HG02870 (cell line): Measurements from ENCODE around the gene USH1C.

Experiments used
- ATAC-seq: cut with Tn5 transposase; IDR thresholded peaks from one replicate; pipeline ENCODE4 v1.9.1; 2021; ENCODE audit warnings: mild to moderate bottlenecking, moderate library complexity; ENCODE audit not compliant: unreplicated experiment

Gene USH1C

DNA sequence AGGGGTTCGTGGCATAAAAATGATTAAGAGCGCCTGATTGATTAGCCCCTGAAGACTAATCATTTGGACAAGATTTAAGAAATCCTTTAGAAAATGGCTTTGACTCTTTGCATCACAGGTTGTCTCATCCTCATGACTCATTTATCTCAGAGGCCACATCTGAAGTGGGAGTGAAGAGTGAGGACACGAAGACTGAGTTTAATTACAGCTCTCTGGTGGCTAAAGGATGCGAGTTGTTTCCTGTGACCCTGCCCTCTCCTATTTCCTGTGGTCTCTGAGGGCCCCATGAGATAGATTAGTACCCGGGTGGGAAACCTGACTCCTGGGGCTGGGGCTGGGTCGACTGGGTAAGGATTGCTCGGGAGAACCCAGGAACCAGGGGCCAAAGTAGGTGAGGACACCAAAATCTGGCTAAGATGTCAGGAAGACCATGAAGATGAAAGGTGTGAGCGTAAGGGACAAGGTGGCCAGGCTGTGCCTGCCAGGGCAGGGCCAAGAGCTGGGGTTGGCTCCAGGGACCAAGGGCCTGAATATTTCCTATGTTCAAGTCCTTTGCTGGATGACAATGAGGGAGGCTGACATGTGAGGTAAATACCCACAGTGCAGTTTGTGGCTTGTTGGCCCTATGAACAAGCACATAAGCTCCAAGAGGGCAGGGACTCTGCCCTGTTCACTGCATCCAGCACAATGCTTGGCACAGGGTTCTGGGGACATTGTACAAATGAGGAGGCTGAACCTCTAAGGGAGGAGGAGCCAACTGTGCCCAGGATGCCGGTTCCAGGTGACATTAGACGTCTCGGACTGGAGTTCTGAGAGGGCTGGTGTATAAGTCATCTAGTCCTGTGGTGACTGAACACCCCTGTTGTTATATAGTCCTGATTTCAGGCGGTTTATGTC, 6.5 kb upstream of the USH1C start:
- ATAC-seq = no peak

DNA sequence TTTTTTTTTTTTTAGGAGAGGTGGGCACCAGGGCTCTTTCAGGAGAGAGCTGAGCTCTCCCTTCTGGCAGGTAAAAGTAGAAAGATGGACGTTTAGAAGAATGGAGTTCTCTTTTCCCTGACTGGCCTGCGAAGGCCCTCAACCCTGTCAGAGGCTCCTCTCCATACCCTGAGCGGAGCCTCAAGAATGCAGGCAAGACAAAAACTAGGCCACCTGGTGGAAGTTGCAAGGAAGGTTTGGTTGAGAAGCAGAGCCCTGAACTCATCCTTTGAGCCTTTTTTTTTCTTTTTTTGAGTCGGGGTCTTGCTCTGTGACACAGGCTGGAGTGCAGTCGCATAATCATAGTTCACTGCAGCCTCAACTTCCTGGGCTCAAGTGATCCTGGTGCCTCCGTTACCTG, 4.2 kb upstream of the USH1C start:
- ATAC-seq = no peak

DNA sequence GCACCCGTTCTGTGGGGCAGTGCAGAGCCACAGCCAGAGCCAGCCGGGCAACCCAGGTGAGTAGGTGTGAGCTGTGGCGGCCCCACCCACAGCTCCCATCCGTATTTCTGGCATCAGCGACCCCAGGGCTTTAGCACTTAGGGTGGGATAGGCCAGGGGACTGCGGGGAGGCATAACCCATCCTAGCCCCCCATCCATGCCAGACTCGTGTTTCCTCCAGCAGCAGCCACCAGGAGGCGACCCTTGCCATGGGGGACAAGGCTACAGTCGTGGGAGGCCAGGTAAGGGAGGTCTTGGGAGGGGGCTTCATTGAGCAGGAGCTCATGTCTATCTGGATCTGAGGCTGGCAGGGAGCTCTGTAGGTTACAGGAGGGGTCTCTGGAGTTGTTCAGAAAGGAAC, 3.7 kb upstream of the USH1C start:
- no peak for ATAC-seq

DNA sequence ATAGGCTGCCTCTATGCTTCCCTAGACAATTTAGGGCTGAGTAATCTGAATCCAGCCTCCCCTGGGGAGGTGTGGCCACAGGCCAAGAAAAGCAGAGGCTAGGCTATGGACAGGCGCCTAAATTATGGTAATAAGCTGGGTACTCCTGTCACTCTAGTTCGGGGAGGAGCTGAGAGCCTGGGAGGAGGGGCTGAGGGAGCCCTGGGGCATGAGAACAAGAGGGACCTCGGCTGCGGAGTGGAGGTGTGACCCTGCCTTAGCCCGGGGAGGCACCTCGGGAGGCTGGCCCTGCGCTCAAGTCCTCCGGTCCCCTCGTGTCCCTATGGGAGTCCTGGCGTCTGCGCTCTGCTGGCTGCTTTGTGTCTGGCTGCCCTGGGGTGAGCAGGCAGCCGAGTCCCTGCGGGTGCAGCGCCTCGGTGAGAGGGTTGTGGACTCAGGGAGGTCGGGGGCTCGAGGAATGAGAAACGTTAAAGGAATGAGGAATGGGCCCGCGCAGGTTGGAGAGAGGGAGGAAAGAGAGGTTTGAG, 2.9 kb upstream of the USH1C start, which contains the start of gene OTOG:
Gene OTOG (plus strand): TSS at position 209 of the 527 bp plus-strand sequence. CDS start 114 bp downstream, at position 323.
- ATAC-seq = no peak

DNA sequence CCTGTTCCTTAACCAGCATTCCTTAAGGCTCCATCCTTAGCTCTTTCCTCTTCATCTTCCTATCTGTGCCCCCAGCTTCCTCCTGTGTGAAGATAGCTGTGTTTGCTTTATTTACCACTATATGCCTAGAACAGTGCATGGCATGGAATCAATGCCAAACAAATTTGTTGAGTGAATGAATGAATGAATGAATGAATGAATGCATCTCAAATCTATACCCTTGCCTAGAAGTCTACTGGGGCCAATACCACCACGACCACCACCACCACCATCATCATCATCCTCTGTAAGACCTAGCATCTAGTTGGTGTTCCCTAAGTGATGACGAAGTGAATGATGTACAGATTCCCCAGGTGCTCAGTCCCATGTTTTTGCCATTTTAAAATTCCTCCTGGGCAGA, 2.0 kb upstream of the USH1C start:
- no peak for ATAC-seq

DNA sequence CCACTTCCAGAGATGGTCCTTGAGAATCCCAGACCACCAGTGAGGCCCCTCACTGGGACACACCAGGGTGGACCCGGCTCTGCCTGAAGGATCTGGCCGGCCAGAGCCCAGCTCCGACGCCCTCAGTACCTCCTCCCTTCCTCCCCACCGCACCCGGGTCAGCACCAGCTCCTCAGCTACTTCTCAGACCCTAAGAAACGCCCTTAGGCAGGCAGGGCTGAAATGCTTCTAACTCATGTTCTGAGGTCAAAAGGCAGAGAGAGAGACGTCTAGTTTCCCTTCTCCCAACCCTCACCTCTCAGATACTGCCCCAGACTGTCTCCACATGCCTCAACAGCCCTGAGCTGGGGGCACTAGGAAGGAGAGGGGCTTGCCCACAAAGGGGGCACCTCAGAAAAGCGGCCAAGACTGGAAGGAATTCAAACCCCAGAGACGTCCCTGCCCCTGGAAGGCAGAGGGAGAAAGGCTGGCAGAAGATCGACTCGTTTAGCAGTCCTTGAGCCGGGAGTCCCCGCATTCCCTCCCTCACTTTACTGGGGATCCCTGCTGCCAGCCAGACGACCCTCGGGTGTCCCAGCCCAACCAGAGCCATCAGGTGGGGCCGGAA, 539 bp downstream of the USH1C start:
- no peak for ATAC-seq

GRCh38 chr11:17543041-17543440, 1.2 kb downstream of the USH1C start:
- ATAC-seq = no peak

GRCh38 chr11:17542249-17542648, 2.0 kb downstream of the USH1C start:
- no peak for ATAC-seq

DNA sequence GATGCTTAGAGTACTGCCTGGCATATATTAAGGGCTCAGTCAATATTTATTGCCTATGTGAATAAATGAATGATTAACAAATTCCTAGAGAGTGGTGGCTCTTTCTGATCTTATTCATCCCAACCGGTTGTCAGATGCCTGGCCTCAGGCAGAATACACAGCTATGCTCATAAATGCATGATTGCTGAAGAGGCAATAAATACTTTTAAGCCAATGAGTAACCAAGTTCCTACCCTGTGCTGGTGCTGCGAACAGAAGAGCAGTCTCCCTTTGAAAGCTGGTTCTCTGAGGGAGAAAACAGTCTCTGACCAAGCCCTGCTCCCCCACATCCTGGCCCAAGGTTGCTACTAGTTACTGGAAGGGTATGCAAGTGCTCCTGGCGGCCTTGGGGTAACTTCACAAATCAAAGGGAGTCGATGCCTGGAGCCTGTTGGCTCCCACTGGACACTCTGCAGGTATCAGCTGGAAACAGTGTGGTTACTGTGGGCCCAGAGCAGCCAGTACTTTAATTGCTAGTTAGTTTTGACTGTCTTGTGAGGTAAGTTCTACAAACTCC, 2.8 kb downstream of the USH1C start:
- no peak for ATAC-seq

- ATAC-seq = no peak
These were observed 3.4 kb downstream of the USH1C start for GRCh38 chr11:17540807-17541206.

GRCh38 chr11:17538731-17539130, 5.5 kb downstream of the USH1C start:
- no peak for ATAC-seq

- no peak for ATAC-seq
These were observed 6.2 kb downstream of the USH1C start for GRCh38 chr11:17538054-17538453.

- no peak for ATAC-seq
These were observed 7.0 kb downstream of the USH1C start for GRCh38 chr11:17537261-17537660.

GRCh38 chr11:17535488-17535887, 8.7 kb downstream of the USH1C start:
- ATAC-seq = no peak

DNA sequence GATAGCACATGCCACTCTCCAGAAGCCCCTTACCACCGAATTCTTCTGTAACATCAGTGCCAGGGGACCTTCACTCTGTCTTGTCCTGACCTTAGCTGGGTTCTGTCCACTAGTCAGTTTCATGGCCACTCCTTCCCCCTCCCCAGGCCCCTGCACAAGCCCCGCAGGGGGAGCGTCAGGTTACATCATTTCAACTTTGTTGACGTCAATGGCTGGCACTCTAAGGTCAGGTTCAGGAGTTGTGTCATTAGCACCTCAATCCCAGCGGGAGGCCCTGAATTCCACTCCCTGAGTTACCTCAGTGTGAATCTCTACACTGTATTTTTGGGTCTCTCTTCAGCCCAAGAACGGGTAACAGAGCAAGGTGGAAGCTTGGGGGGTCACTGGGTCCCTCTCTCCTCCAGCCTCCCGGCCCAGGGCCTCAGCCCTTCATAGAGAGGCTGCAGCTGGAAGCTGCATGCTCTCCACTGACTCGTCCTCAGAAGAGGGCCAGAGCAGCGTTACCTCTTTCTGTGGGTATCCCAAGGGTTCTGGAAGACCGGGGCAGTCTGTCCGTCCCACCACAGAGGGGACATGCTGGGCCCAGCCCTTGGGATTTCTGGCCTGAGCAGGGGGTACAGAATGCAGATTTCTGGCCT, 10.3 kb downstream of the USH1C start:
- ATAC-seq = no peak

- no peak for ATAC-seq
These were observed 10.9 kb downstream of the USH1C start for GRCh38 chr11:17533341-17533740.

DNA sequence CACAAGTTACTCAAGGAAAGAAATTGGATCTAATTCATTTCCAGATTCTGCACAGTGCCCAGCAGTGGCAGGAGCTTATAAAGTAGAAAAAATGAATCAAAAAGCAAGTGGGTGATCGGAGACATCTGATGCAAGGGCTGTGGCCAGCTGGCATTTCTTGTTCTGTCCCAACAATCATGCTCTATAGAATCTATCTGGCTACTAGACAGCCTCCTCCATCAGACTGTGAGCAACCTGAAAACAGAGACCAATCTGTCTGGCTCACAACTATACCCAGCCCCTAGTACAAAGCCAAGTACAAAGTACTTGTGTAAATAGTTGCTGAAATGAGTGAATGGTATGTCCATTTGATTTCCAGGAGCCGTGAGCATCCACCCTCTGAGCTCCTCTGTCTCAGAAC, 11.4 kb downstream of the USH1C start:
- no peak for ATAC-seq

DNA sequence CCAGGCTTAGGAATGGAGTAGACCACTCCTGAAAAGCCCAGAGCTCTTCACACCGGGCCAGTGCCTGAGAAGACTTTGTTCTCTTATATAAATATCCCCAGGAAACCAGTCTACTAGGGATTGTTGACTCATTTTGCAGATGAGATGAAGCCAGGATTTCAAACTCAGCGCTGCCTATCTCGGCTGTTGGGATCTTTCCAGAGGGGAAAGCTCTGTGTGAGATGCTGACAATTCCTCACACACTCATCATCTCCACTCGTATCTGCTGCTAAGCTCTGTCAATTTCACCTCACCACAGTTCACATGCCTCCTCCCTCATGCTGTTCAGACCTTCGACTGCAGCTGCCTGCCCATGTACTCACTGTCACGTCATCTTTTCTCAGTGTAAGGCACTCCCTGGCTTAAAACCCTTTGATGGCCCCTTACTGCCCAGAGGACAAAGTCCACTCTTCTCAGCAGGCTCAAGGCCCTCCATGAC, 12.5 kb downstream of the USH1C start:
- ATAC-seq = no peak

DNA sequence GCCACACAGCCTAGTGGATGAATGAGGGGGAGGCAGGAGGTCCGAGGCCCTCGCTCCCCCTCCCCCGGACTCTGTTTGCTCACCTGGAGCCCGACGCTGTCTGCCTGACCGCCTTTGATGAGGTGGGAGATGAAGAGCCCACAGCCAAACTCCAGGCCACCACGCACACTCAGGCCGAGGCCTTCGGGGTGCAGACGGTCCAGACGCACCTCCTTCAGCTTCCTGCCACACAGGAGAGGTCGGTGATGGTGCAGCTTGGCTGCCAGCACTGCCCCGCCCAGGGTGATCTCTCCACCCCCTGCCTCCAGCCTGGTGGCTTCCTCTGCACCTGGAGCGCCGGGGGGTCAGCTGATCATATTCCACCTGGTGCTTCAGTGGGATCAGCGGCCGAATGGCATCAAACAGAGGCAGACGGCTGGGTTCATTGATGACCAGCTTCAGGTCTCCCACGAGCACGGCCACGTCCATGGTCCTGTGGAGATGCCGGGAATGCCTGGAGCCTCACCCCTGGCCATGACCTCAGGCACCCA, 13.1 kb downstream of the USH1C start:
- ATAC-seq = no peak

- no peak for ATAC-seq
These were observed 14.4 kb downstream of the USH1C start for GRCh38 chr11:17529844-17530185.
